ENCODE results near the gene CD247. TPM values are rescaled to one million over a fixed set of nuclear protein-coding genes. Genes with fewer than 3 reads are reported as not detected.

The CD247 gene
- total and polyA plus RNA-seq, 2 of the 4 experiments (the other 2 are of a cell fraction), result not detected

- H2BK20ac ChIP-seq (ENCODE audit: low read depth, low read length), result no peak overlapping the region
- no peaks in the 10 kb centered on the region for H4K20me1 ChIP-seq (ENCODE audit: insufficient read depth, low read length)
- no peak overlapping the region for H3K18ac ChIP-seq (ENCODE audit: low read depth, low read length)
- WGBS, 2 experiments (ENCODE audit: extremely low coverage in 2 of 2, insufficient read length in 1 of 2), result 79% methylated on average over 3 of the region's 12 CpGs; no CpG with 5 or more reads in 1 of the 2 experiments
- no peaks in the 10 kb centered on the region for H3K79me1 ChIP-seq (ENCODE audit: low read depth in 1 of 2, low read length in 2 of 2)
- no peaks in the 10 kb centered on the region for H3K9me3 ChIP-seq (ENCODE audit: control insufficient read depth, insufficient read depth, low read length)
- H3K27me3 ChIP-seq (ENCODE audit: control insufficient read depth, insufficient read depth, low read length), result peaks cover 22% of the 10 kb centered on the region; the same call in 1 of the 2 replicates
- H3K4me3 ChIP-seq (ENCODE audit: insufficient read depth, low read depth, low read length), result no peak overlapping the region
- no peak overlapping the region for H3K4me2 ChIP-seq (ENCODE audit: low read depth, low read length)
- no peak overlapping the region for H3K9ac ChIP-seq (ENCODE audit: low read depth, low read length)
- DNase-seq (no peak), ATAC-seq (ENCODE audit: low read depth) (no peak)
- no peak overlapping the region for H3K14ac ChIP-seq (replicated peaks; ENCODE audit: low read depth, low read length)
- no peaks in the 10 kb centered on the region for H3K9me1 ChIP-seq (ENCODE audit: insufficient read depth, low read length)
- H3K56ac ChIP-seq (ENCODE audit: extremely low read depth, insufficient read depth, low read length), result no peak overlapping the region
- POLR2A ChIA-PET (ENCODE audit: unreplicated experiment), result no interaction called here
- H2AFZ ChIP-seq (replicated peaks; ENCODE audit: low read length, poor library complexity), result no peak overlapping the region
- intact Hi-C loops (cut with micrococcal nuclease), result loop anchor here (5.0 kb wide), 1 partner anchor 1083 kb away; no protein-coding TSS in a partner anchor
- H3K23ac ChIP-seq (ENCODE audit: low read depth, low read length), result no peak overlapping the region
- no peak overlapping the region for H2BK120ac ChIP-seq (ENCODE audit: low read depth, low read length)
- no peak overlapping the region for H3K27ac ChIP-seq (ENCODE audit: insufficient read depth, low read length)
- H4K5ac ChIP-seq (ENCODE audit: low read depth, low read length), result no peak overlapping the region
- H3K4me1 ChIP-seq (ENCODE audit: control insufficient read depth, insufficient read depth, low read length), result no peaks in the 10 kb centered on the region
- dilution Hi-C loops (cut with HindIII; ENCODE audit: low sequenced_read_pairs, unreplicated experiment), result no loop called here
- no peak overlapping the region for H4K8ac ChIP-seq (ENCODE audit: low read depth in 2 of 2, low read length in 2 of 2)
- no peak overlapping the region for H2BK5ac ChIP-seq (ENCODE audit: low read depth, low read length, poor library complexity, severe bottlenecking)
- CTCF ChIA-PET, result no interaction called here
- H2AK9ac ChIP-seq (replicated peaks; ENCODE audit: low read depth, low read length, poor library complexity), result no peak overlapping the region
- in situ Hi-C loops (cut with MboI; ENCODE audit: low sequenced_read_pairs), result loop anchor here (10.0 kb wide), 1 partner anchor 60 kb away; no protein-coding TSS in a partner anchor
- H4K91ac ChIP-seq (ENCODE audit: insufficient read depth, low read depth, low read length), result no peak overlapping the region
- H2BK15ac ChIP-seq (ENCODE audit: low read depth, low read length), result no peak overlapping the region
- no TSS peak for BruUV-seq (replicated peaks)
- no peaks in the 10 kb centered on the region for H3K36me3 ChIP-seq (ENCODE audit: control insufficient read depth, insufficient read depth, low read length)
- no peak overlapping the region for H2AK5ac ChIP-seq (ENCODE audit: low read depth, low read length)
- no peak overlapping the region for H3K4ac ChIP-seq (ENCODE audit: low read depth, low read length)
- TF ChIP-seq CTCF (conservative IDR thresholded peaks at IDR 0.05; ENCODE audit: low read depth, low read length), result no peak
- TF ChIP-seq NFE2L2 (IDR thresholded peaks at IDR 0.05; ENCODE audit: low read depth, low read length), result no peak
- no peak for TF ChIP-seq RCOR1 (IDR thresholded peaks at IDR 0.05; ENCODE audit: insufficient replicate concordance, low read length)
- no peak for TF ChIP-seq MXI1 (IDR thresholded peaks at IDR 0.05; ENCODE audit: borderline replicate concordance, low read depth, low read length)
- no peak for TF ChIP-seq RFX5 (IDR thresholded peaks at IDR 0.05; ENCODE audit: low read depth, low read length)
- no peak for TF ChIP-seq ELK1 (IDR thresholded peaks at IDR 0.05; ENCODE audit: borderline replicate concordance, low read depth, low read length)
- no peak for TF ChIP-seq SMC3 (IDR thresholded peaks at IDR 0.05; ENCODE audit: low read depth, low read length)
- no peak for TF ChIP-seq CHD1 (IDR thresholded peaks at IDR 0.05; ENCODE audit: low read depth, low read length)
- no peak for TF ChIP-seq MAFK (IDR thresholded peaks at IDR 0.05; ENCODE audit: low read depth, low read length)
- no peak for TF ChIP-seq RAD21 (IDR thresholded peaks at IDR 0.05; ENCODE audit: low read length)
- TF ChIP-seq CEBPB (IDR thresholded peaks at IDR 0.05; ENCODE audit: low read depth, low read length), result no peak
- no peak for TF ChIP-seq FOS (IDR thresholded peaks at IDR 0.05; ENCODE audit: low read depth, low read length)
- TF ChIP-seq, protein P1, sequence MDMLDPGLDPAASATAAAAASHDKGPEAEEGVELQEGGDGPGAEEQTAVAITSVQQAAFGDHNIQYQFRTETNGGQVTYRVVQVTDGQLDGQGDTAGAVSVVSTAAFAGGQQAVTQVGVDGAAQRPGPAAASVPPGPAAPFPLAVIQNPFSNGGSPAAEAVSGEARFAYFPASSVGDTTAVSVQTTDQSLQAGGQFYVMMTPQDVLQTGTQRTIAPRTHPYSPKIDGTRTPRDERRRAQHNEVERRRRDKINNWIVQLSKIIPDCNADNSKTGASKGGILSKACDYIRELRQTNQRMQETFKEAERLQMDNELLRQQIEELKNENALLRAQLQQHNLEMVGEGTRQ (IDR thresholded peaks at IDR 0.05; ENCODE audit: low read depth, low read length), result no peak
- TF ChIP-seq POLR2A (IDR thresholded peaks at IDR 0.05; ENCODE audit: low read depth, low read length), result no peak
- no peak for TF ChIP-seq BHLHE40 (IDR thresholded peaks at IDR 0.05; ENCODE audit: low read depth, low read length)
These were observed 33.4 kb downstream of the CD247 start for GRCh38 chr1:167484726-167485502.
